Breast epithelium (tissue), 4 donors: ENCODE data around the gene UBE2G1. TPM values are rescaled to one million over a fixed set of nuclear protein-coding genes. Genes with fewer than 3 reads are reported as not detected.

ENCODE experiments used
- DNase-seq, 2 donors: peaks; one replicate each; pipeline ENCODE4 v3.0.0-alpha.2; 2019; ENCODE audit warnings: low spot score in 2 of 2
- H3K27ac ChIP-seq, 2 donors: fragments of 200-600 bp; sonication (generic) in 1 of 2; one replicate each; pipeline ENCODE4 v1.5.1; 2016 to 2019; ENCODE audit warnings: mild to moderate bottlenecking in 1 of 2
- H3K27me3 ChIP-seq, 2 donors: fragments of 200-600 bp; sonication (generic) in 1 of 2; one replicate each; pipeline versions ENCODE4 v1.5.1 to v1.6.0; 2017 to 2019; ENCODE audit warnings: control low read depth in 1 of 2, mild to moderate bottlenecking in 1 of 2
- H3K36me3 ChIP-seq: fragments of 200-600 bp; one replicate; pipeline ENCODE4 v1.5.1; 2019
- H3K4me1 ChIP-seq, 2 donors: fragments of 200-600 bp; sonication (generic); one replicate each; pipeline ENCODE4 v1.5.1; 2016 to 2019; ENCODE audit warnings: control low read depth in 1 of 2
- H3K4me3 ChIP-seq, 3 donors: fragments of 200-600 bp; sonication (generic); 1 replicate in 2 of 3; 2 replicates in 1 of 3; pipeline ENCODE4 v1.5.1; 2016 to 2019; ENCODE audit warnings: mild to moderate bottlenecking in 3 of 3, moderate library complexity in 2 of 3
- H3K9me3 ChIP-seq, 2 donors: fragments of 200-600 bp; sonication (generic) in 1 of 2; one replicate each; pipeline ENCODE4 v1.5.1; 2016 to 2019; ENCODE audit warnings: control low read depth in 1 of 2
- CTCF ChIP-seq, 3 donors: fragments of 450-650 bp; IDR thresholded peaks; one replicate each; pipeline ENCODE4 v1.5.1; 2016 to 2017; ENCODE audit warnings: antibody characterized with exemption in 3 of 3, mild to moderate bottlenecking in 3 of 3, moderate library complexity in 3 of 3
- POLR2A ChIP-seq: fragments of 450-650 bp; IDR thresholded peaks from one replicate; pipeline ENCODE4 v1.6.1; 2016; ENCODE audit warnings: antibody characterized with exemption, mild to moderate bottlenecking, moderate library complexity
- POLR2AphosphoS5 ChIP-seq, 3 donors: sonication (generic); formaldehyde crosslinking; IDR thresholded peaks; one replicate each; pipeline ENCODE4 v1.6.1; 2017; ENCODE audit warnings: antibody characterized with exemption in 3 of 3
- intact Hi-C: fragments of 100-400 bp; cut with DNase I; formaldehyde crosslinking; loops from one replicate; pipeline ENCODE4 v1.15.1; 2023; ENCODE audit warnings: low total_unique reads
- total RNA-seq, 3 donors: library from RNA; depleted of rRNA; stranded (reverse); fragments of >200 nt; gene quantifications; one replicate each; pipeline ENCODE4 v1.1.0, GENCODE V29; 2016

The UBE2G1 gene
- total RNA-seq, 3 donors from 2014 or later = 43.3 to 56.5 (median 43.4) TPM

GRCh38 chr17:4314179-4314578 is 52.3 kb downstream of the UBE2G1 start:
- H3K4me1 ChIP-seq = peaks cover 3 to 5% of the 10 kb centered on the region in 2 donors
- H3K27me3 ChIP-seq = no peaks in the 10 kb centered on the region
- DNase-seq = no peak
- intact Hi-C loops = no loop called here
- H3K27ac ChIP-seq = no peak overlapping the region
- H3K36me3 ChIP-seq = no peaks in the 10 kb centered on the region
- TF ChIP-seq CTCF (IDR thresholded peaks at IDR 0.05) = no peak
- no peak for TF ChIP-seq POLR2A
- no peak for TF ChIP-seq POLR2AphosphoS5 (IDR thresholded peaks at IDR 0.05)
- H3K4me3 ChIP-seq = no peak overlapping the region
- no peaks in the 10 kb centered on the region for H3K9me3 ChIP-seq

GRCh38 chr17:4313221-4314114 is 53.0 kb downstream of the UBE2G1 start:
- DNase-seq = no peak
- TF ChIP-seq POLR2A (no peak), POLR2AphosphoS5 (IDR thresholded peaks at IDR 0.05) (no peak), CTCF (IDR thresholded peaks at IDR 0.05) (no peak)
- Histone ChIP-seq H3K4me1 (peaks cover 3 to 5% of the 10 kb centered on the region in 2 donors), H3K27me3 (no peaks in the 10 kb centered on the region), H3K4me3 (no peak overlapping the region), H3K36me3 (no peaks in the 10 kb centered on the region), H3K27ac (no peak overlapping the region), H3K9me3 (no peaks in the 10 kb centered on the region)
- intact Hi-C loops = no loop called here

DNA sequence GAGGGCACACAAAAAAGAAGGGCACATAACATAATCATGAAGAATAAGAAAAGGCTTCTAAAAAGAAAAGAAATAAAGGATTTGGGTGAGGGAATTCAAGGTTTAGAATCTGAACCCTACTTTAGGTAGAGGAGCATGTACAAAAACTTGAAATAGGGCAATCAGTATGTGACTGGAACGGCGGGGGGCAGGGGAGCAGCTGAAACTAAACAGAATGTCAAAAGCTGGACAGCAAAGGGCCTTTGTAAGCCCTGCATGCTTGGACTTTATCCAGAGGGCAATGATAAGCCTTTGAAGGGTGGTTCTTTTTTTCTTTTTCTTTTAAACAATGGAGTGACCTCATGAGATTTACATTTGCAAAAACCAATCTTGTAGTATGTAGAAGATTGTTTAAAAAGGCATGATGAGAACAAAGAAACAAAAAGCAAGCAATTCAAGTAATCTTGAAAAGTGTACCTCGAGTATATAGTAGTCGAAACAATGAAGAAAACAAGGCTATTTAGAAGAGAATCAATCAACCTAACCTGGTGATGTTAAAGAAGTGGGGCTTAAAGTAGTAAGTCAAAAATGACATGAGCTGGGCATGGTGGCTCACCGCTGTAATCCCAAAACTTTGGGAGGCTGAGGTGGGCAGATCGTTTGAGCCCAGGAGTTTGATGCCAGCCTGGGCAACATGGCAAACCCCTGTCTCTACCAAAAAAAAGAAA is 56.0 kb downstream of the UBE2G1 start:
- TF ChIP-seq POLR2A (no peak), CTCF (IDR thresholded peaks at IDR 0.05) (no peak), POLR2AphosphoS5 (IDR thresholded peaks at IDR 0.05) (no peak)
- Histone ChIP-seq H3K4me1 (peaks cover 3 to 5% of the 10 kb centered on the region in 2 donors), H3K27me3 (no peaks in the 10 kb centered on the region), H3K9me3 (no peaks in the 10 kb centered on the region), H3K27ac (no peak overlapping the region), H3K4me3 (no peak overlapping the region), H3K36me3 (no peaks in the 10 kb centered on the region)
- intact Hi-C loops = no loop called here
- DNase-seq = no peak

DNA sequence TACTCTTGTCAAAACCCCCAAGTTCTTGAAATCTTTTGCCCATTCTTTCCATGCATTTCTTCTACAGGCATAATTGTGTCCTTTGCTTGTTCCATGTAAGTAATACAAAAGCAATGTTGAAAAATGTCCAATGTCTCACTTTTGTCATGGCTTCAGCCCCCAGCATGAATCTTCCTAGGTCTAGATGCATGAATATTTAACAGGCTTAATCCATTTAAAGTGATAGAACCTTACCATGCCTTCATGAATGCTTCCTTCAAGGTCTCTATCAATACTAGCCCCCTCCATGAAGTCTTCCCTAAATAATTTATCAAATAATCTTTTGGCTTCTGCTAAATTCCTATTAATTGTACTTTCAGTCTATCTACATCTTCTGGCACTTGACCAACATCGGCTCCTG is 56.6 kb downstream of the UBE2G1 start:
- DNase-seq = no peak
- no peaks in the 10 kb centered on the region for H3K36me3 ChIP-seq
- H3K27me3 ChIP-seq = no peaks in the 10 kb centered on the region
- no peak overlapping the region for H3K27ac ChIP-seq
- H3K9me3 ChIP-seq = no peaks in the 10 kb centered on the region
- TF ChIP-seq POLR2AphosphoS5 (IDR thresholded peaks at IDR 0.05) (no peak), CTCF (IDR thresholded peaks at IDR 0.05) (no peak), POLR2A (no peak)
- peaks cover 3 to 5% of the 10 kb centered on the region in 2 donors for H3K4me1 ChIP-seq
- intact Hi-C loops = no loop called here
- no peak overlapping the region for H3K4me3 ChIP-seq
